ENCODE data around the gene TSPO.

The TSPO gene

GRCh38 chr22:43186272-43187170 lies 35.2 kb downstream of the TSPO start, which contains the start of gene TTLL12:
TTLL12 (minus strand) TSS chr22:43187134; CDS start chr22:43187069, 65 bp downstream.
- ChIA-PET CTCF (interaction anchor here (0.9 to 1.2 kb wide), 4 partner anchors 14 to 192 kb away, joined by 3 to 8 read pairs (median 4); no protein-coding TSS in a partner anchor), POLR2A (interaction anchor here (0.7 to 2.7 kb wide), 26 partner anchors 10 to 672 kb away, joined by 3 to 25 read pairs (median 5); partner anchors contain the start of genes MCAT and PACSIN2)
- TF ChIP-seq FOXM1 (IDR thresholded peaks at IDR 0.05; ENCODE audit: borderline replicate concordance) (0 out of 2 replicates have a peak, but pooled peaks have one; percentile 42), ARNT (IDR thresholded peaks at IDR 0.05) (peak; percentile 26; the same call in 1 of the 2 replicates), FOXK2 (IDR thresholded peaks at IDR 0.05) (no peak), SP1 (IDR thresholded peaks at IDR 0.05) (no peak), PKNOX1 (IDR thresholded peaks at IDR 0.05) (no peak), CTBP1 (IDR thresholded peaks at IDR 0.05; ENCODE audit: borderline replicate concordance) (no peak), SUZ12 (IDR thresholded peaks at IDR 0.05) (no peak), ELF4 (IDR thresholded peaks at IDR 0.05) (no peak), LEF1 (IDR thresholded peaks at IDR 0.05; ENCODE audit: borderline replicate concordance) (peak; percentile 77; the same call in 1 of the 2 replicates), L3MBTL2 (conservative IDR thresholded peaks at IDR 0.05) (no peak)
- peak; percentile 83 for DNase-seq (ENCODE audit: extremely low spot score)

DNA sequence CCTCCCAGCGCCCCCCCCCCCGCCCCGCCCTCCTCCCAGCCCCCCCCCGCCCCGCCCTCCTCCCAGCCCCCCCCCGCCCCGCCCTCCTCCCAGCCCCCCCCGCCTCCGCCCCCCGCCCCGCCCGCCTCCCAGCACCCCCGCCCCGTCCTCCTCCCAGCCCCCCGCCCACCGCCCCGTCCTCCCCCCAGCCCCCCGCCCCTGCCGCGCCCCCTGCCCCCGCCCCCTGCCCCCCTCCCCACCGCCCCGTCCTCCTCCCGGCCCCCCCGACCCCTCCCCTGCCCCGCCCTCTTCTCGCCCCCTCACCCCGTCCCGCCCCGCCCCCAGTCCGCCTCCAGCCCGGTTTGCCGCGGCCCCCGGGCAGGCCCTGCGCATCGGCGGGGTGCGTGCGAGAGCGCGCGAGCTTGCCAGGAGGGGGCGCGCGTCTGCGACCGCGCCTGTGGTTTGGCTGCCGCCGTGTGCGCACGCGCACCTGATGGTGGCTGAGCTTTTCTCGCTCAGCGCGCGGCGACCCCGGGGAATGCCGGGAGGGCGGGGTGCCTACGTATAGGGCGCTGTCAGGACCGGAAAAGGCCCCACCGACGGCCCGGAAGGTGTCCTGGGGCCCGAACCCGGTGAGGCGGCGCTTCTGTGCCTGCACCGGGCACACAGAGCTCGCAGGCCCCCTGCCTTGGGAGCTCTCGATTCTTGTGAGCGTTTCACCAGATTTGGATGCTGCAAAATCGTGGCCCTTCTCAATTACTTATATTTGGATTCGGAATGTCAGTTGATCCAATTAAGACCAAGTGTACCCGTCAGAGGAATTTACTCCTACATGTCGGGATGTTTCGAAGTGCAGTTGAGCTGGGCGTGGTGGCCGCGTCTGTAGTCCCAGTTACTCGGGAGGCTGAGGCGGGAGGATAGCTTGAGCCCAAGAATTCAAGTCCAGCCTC lies 36.1 kb downstream of the TSPO start:
- CTCF ChIA-PET, result interaction anchor here (0.6 to 1.4 kb wide), 11 partner anchors 9 to 676 kb away, joined by 3 to 8 read pairs (median 3); no protein-coding TSS in a partner anchor

DNA sequence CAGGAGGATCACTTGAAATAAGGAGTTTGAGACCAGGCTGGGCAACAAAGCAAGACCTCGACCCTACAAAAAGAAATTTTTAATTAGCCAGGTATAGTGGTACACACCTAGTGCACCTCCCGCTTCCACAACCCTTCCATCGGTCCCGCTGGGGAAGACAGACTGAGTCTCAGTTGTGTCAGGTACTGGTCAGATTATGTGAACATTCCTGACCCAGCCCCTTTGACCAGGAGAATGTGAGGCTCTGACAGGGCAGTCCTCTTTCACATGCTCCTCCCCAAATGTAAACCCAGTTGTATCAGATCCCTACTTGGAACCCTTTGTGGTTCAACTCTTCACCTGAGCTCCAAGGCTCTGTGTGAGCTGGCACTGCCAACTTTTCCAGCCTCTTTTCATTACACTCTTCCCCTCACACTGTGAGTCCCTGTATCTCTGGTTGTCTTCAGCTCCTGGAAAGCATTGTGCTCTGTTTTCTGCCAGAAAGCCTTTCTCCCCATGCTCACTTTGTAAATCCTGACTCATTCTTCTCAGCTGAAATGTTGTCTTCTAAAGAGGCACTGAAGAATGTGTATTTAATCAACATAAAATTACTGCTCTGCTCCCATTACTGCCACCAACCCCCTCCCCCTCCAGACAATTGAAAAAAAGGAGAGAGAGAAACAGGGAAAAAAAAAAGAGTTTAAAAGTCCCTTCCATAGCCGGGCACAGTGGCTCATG lies 37.6 kb downstream of the TSPO start:
- POLR2A ChIA-PET, result interaction anchor here (1.9 kb wide), 1 partner anchor 30 kb away, joined by 6 read pairs; no protein-coding TSS in a partner anchor
- no peak for TF ChIP-seq TARDBP (IDR thresholded peaks at IDR 0.05)
- TF ChIP-seq FOXK2 (IDR thresholded peaks at IDR 0.05), result no peak
- no peak for TF ChIP-seq ARNT (IDR thresholded peaks at IDR 0.05)
- no peak for TF ChIP-seq L3MBTL2 (conservative IDR thresholded peaks at IDR 0.05)
- no peak for TF ChIP-seq FOXM1 (IDR thresholded peaks at IDR 0.05; ENCODE audit: borderline replicate concordance)
- TF ChIP-seq LEF1 (IDR thresholded peaks at IDR 0.05; ENCODE audit: borderline replicate concordance), result no peak
- no peak for TF ChIP-seq BHLHE40 (IDR thresholded peaks at IDR 0.05; ENCODE audit: borderline replicate concordance)
- TF ChIP-seq HDGF (IDR thresholded peaks at IDR 0.05; ENCODE audit: borderline replicate concordance), result no peak
- TF ChIP-seq CTBP1 (IDR thresholded peaks at IDR 0.05; ENCODE audit: borderline replicate concordance), result no peak
- TF ChIP-seq SUZ12 (IDR thresholded peaks at IDR 0.05), result no peak
- TF ChIP-seq ZNF384 (IDR thresholded peaks at IDR 0.05), result no peak
- no peak for TF ChIP-seq PKNOX1 (IDR thresholded peaks at IDR 0.05)
- TF ChIP-seq SP1 (IDR thresholded peaks at IDR 0.05), result no peak
- TF ChIP-seq NFRKB (IDR thresholded peaks at IDR 0.05), result no peak
- DNase-seq (ENCODE audit: extremely low spot score), result no peak
- CTCF ChIA-PET, result interaction anchor here (0.5 kb wide), 1 partner anchor 41 kb away, joined by 3 read pairs; no protein-coding TSS in a partner anchor

More for the DNA sequence above, 36.1 kb downstream of the TSPO start:
- TF ChIP-seq PKNOX1 (IDR thresholded peaks at IDR 0.05) (0 out of 2 replicates have a peak, but pooled peaks have one; percentile 4), ELF4 (IDR thresholded peaks at IDR 0.05) (peak; percentile 12; the same call in 1 of the 2 replicates), HDGF (IDR thresholded peaks at IDR 0.05; ENCODE audit: borderline replicate concordance) (no peak), TARDBP (IDR thresholded peaks at IDR 0.05) (no peak), FOXM1 (IDR thresholded peaks at IDR 0.05; ENCODE audit: borderline replicate concordance) (no peak), ARNT (IDR thresholded peaks at IDR 0.05) (peak; percentile 75), L3MBTL2 (conservative IDR thresholded peaks at IDR 0.05) (peak; percentile 45), NFRKB (IDR thresholded peaks at IDR 0.05) (no peak), CTBP1 (IDR thresholded peaks at IDR 0.05; ENCODE audit: borderline replicate concordance) (0 out of 2 replicates have a peak, but pooled peaks have one; percentile 39)
- peak; percentile 97 for DNase-seq (ENCODE audit: extremely low spot score)
- POLR2A ChIA-PET, result interaction anchor here (0.7 to 2.7 kb wide), 36 partner anchors 9 to 1109 kb away, joined by 3 to 25 read pairs (median 4); partner anchors contain the start of genes CYB5R3, MCAT and PACSIN2

GRCh38 chr22:43191831-43192230 lies 40.5 kb downstream of the TSPO start:
- no peak for DNase-seq (ENCODE audit: extremely low spot score)
- TF ChIP-seq BHLHE40 (IDR thresholded peaks at IDR 0.05; ENCODE audit: borderline replicate concordance) (no peak), FOXM1 (IDR thresholded peaks at IDR 0.05; ENCODE audit: borderline replicate concordance) (no peak), ELF4 (IDR thresholded peaks at IDR 0.05) (no peak), FOXK2 (IDR thresholded peaks at IDR 0.05) (no peak), ZNF384 (IDR thresholded peaks at IDR 0.05) (no peak), PKNOX1 (IDR thresholded peaks at IDR 0.05) (no peak), SUZ12 (IDR thresholded peaks at IDR 0.05) (no peak), FOXA1 (IDR thresholded peaks at IDR 0.05) (no peak), HDGF (IDR thresholded peaks at IDR 0.05; ENCODE audit: borderline replicate concordance) (no peak), SP1 (IDR thresholded peaks at IDR 0.05) (no peak)
- CTCF ChIA-PET, result no interaction called here
- POLR2A ChIA-PET, result no interaction called here
